Left kidney (tissue), 8 donors: ENCODE measurements around the gene LCORL. TPM values are rescaled to one million over a fixed set of nuclear protein-coding genes. Genes with fewer than 3 reads are reported as not detected.
"Not testable (repeated sequence)": the region's sequence is repeated elsewhere in the genome, so short reads cannot be mapped to it uniquely, and the experiment has no call there.

Source experiments
- DNase-seq: peaks from one replicate; pipeline ENCODE4 v3.0.0-alpha.2; 2013
- long read RNA-seq, 8 donors: transcript quantifications; one replicate each; lab custom pipeline, GENCODE V29; 2026
- polyA plus RNA-seq: library from polyadenylated mRNA; unstranded; fragments of 120-200 nt; gene quantifications from one replicate; pipeline ENCODE4 v1.2.1, GENCODE V29; 2013; ENCODE audit not compliant: insufficient read length

Gene LCORL
- 31.5 TPM for polyA plus RNA-seq
- long read RNA-seq, donor 1, full-length matches to known transcripts: 3 of 3 reads
- long read RNA-seq, donor 1, partial matches to known transcripts: 0 of 3 reads
- long read RNA-seq, donor 1, other reads (novel, unspliced or antisense): 0 of 3 reads
- long read RNA-seq, donor 2, full-length matches to known transcripts: 3 of 3 reads
- long read RNA-seq, donor 2, partial matches to known transcripts: 0 of 3 reads
- long read RNA-seq, donor 2, other reads (novel, unspliced or antisense): 0 of 3 reads
- long read RNA-seq, donor 3, full-length matches to known transcripts: 5 of 5 reads
- long read RNA-seq, donor 3, partial matches to known transcripts: 0 of 5 reads
- long read RNA-seq, donor 3, other reads (novel, unspliced or antisense): 0 of 5 reads
- long read RNA-seq, donor 4: 0 reads
- long read RNA-seq, donor 5, full-length matches to known transcripts: 2 of 2 reads
- long read RNA-seq, donor 5, partial matches to known transcripts: 0 of 2 reads
- long read RNA-seq, donor 5, other reads (novel, unspliced or antisense): 0 of 2 reads
- long read RNA-seq, donor 6, full-length matches to known transcripts: 4 of 4 reads
- long read RNA-seq, donor 6, partial matches to known transcripts: 0 of 4 reads
- long read RNA-seq, donor 6, other reads (novel, unspliced or antisense): 0 of 4 reads
- long read RNA-seq, donor 7, full-length matches to known transcripts: 4 of 4 reads
- long read RNA-seq, donor 7, partial matches to known transcripts: 0 of 4 reads
- long read RNA-seq, donor 7, other reads (novel, unspliced or antisense): 0 of 4 reads
- long read RNA-seq, donor 8, full-length matches to known transcripts: 1 of 1 reads
- long read RNA-seq, donor 8, partial matches to known transcripts: 0 of 1 reads
- long read RNA-seq, donor 8, other reads (novel, unspliced or antisense): 0 of 1 reads

DNA sequence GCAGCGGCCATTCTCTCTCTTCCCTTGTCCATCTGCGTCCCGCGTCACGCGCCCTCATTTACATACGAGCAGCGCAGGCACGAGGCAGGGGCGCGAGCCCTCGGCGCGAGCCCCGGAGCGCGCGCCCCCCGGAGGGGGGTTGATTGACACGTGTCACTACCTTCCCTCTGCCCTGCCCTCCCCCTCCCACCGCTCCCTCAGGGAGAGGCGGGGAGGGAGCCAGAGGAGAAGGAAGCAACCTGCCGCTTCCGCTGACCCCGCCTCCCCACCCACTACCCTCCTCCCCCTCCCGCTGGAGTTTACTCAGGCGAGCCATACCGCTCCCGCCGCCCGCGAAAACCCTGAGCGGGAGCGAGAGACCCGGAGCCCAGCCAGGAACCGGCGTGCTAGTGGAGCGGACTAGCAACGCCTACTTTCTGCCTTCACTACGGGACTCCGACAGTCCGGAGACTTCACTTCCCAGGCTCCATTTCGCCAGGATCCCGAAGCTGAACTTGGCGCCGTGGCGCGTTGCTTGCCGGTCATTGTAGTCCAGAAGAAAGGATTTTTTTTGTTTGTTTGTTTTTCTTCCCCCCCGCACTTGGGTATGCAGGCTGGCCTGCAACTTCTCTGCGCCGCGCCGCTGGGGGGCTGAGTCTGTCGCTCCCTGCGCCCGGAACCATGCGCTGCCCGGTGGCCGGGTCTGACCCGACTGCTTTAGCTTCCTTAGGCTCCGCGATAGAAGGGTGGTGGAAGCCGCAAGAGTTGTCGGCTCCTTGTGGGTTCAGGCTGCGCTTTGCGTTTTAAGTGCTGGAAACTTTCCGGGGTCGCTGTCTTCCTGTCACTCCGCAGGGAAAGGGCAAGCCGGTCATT, at the start of gene LCORL:
Gene LCORL (minus strand): TSS at position 36 of the 852 bp plus-strand sequence. CDS start 4 bp downstream, at position 32.
- peak; percentile 95 for DNase-seq

DNA sequence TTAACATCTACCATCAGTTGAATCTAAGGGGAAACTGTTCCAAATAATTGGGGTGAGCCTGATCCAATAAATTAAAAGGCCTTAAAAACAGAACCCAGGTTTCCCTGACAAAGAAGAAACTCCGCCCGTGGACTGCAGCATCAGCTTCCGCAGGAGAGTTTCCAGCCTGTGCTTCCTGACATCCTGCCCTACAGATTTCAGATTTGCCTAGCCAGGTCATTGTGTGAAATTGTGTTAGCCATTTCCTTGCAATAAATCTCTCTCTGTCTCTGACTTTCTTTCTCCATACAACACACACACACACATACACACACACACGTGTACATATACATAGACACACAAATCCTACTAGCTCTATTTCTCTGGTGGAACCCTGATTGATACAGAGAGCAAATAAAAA, 48.3 kb upstream of the LCORL start:
- DNase-seq: no peak

DNA sequence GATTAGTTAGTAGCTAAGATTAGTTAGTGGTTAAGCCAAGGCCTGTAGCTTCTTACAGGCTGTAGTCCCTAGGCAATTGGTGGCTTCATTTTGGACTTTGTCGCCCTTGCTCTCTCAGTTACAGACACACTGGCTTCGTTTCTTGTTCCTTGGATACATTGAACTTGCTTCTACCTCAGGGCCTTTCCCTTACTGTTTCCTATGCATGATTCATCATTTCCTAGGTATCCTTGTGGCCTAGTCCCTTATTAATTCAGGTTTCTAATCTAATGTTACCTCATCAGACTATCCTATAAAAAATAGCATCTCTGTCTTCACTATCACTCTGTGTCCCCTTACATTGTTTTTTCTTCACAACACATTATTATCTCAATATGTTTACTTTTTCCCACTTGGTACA, 45.5 kb upstream of the LCORL start:
- DNase-seq: no peak

DNA sequence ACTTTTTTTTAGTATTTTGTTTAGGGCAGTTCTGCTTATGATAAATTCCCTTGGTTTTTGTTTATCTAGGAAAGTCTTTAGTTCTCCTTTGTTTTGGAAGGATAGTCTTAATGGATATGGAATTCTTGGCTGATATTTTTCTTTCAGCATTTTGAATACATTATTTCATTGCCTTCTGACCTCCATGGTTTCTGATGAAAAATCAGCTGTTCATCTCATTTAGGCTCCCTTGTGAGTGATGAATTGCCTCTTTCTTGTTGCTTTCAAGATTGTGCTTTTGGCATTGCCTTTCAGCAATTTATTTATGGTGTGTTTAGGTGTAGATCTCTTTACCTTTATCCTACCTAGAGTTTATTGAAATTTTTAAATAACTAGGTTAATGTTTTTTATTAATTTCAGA, 41.5 kb upstream of the LCORL start:
- no peak for DNase-seq

DNA sequence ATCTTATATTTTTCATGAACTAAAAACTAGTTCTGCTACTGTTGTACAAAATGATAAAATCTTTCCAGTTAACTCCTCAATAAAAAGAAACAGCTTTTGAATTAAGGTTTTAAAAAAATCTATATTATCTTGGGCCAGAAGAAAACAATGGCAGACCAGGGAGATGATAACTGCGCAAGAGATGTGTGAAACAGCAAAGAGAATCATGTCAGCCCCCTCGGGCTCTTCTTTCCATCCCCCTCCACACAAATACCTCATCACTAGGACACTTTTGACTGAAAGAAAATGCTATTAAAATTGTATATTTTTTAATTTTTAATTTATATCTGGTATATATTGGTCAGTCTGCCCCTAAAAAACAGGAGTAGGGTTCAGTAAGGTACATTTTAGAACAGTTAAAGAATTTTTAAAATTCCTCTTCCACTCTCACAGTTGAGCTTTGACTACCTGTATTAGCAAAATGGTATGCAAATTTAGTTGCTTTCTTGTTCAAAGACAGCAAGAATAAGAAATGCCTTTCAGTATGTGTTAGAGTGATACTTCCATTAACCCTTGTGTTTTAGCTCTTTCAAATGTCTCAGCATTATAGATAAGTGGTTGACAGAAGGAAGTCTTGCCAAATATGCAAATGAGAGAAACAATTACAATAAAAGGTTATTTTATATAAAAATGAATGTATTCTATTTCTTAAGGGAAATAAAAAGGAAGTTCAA, 36.4 kb upstream of the LCORL start:
- DNase-seq: no peak

DNA sequence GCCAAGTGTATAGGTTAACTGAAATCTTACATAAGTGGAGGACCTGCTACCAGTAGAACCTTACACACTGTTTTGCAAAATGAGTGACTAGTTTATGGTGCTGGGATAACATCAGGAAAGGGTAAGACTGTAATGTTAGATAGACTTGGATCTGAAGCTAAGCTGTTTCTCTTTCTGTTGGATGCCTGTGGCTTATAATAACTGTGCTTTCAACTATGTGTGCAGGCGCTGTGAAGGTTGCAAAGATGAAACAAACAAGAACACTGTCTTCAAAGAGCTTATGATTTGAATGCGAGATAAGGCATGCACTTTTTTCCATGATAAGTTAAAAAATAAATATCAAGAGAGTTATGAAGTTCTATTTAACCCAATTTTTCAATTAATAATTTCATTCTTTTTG, 34.5 kb upstream of the LCORL start:
- no peak for DNase-seq

DNA sequence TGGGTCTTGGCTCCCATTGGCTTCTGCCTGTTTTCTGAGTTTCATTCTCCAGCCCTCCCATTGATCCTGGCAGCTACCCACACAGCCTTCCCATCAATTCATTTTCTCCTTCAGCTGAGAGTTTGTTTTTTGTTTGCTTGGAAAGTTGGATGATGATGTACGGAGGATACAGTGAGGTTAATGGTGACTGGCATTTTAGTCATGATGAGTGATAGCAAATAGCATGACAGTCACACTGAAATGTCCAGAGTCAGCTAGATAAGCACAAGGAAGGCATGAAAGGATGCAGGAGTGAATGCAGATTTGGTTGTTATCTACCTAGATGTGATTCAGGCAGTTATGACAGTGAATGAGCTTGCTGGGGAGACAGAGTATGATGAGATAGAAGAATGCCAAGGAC, 30.6 kb upstream of the LCORL start:
- no peak for DNase-seq

DNA sequence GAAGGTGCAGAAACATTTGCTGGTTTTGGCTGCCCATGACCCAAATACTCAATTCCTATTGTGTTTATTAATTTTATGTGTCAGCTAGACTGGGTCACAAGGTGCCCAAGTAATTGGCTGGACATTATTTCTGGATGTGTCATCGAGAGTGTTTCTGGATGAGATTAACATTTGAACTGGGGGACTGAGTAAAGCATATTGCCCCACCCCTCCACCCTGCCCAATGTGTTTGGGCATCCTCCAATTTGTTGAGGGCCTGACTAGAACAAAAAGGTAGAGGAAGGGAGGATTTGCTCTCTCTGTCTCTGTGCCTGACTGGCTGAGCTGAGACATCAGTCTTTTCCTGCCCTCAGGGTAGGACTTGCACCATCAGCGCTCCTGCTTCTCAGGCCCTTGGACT, 29.7 kb upstream of the LCORL start:
- no peak for DNase-seq

DNA sequence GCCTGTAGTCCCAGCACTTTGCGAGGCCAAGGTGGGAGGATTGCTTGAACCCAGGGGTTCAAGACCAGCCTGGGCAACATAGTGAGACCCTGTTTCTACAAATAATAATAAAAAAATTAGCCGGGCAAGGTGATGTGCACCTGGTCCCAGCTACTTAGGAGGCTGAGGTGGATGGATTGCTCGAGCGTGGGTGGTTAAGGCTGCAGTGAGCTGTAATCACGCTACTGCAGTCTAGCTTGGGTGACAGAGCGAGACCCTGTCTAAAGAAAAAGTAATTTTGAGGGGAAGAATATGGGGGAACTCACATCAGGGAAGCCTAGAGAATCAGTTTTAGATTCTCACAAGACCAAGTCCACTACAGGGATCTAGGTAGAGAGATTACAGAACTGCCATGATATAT, 28.9 kb upstream of the LCORL start:
- no peak for DNase-seq

DNA sequence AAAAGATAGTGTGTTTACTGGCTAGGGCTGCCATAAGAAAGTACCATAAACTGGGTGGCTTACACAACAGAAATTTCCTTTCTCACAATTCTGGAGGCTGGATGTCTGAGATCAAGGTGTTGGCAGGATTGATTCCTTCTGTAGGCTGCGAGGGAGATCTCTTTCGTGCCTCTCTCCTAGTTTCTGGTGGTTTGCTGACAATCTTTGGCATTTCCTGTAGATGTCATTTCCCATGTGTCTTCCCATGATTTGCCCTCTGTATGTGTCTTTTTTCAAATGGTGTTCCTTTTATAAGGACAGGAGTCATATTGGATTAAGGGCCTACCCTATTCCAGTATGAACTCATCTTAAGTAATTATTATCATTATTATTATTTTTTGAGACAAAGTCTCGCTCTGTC, 27.9 kb upstream of the LCORL start:
- DNase-seq: no peak

DNA sequence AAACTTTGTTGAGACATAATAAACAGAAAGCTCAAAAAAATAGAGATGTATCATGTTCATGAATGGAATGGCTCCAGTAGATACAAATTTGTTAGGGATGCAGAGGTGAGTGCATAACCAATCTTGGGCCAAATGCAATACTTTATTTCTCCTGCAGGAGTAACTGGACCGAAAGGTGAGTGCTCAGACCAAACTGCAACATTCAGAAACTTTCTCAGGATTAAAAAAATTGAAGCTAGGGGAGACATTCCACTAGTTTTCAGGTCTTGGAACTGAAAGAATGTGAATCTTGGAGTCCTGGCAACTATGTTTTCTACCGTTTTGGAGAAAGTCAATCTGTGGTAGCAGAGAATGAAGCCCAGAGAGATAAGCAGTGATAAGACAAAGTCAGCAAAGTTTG, 21.2 kb upstream of the LCORL start:
- DNase-seq: no peak

DNA sequence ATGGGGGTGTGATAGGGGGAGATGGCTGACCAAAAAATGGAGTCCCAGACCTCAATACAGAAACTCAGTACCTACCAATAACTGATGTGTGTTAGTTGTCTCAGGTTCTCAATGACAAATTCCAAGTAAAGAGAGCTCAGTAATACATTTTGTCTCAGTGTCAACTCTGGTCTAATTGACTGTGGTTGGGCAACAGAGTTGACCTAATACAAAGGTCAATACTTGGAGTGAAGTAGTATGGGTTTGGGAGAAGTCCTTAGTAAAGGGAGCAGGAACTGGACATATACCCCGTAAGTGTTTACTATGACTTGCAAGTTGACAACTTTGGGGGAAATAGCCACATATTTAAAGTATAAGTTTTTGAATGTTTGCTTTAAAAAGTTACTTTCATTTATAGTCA, 20.5 kb upstream of the LCORL start:
- DNase-seq: no peak

DNA sequence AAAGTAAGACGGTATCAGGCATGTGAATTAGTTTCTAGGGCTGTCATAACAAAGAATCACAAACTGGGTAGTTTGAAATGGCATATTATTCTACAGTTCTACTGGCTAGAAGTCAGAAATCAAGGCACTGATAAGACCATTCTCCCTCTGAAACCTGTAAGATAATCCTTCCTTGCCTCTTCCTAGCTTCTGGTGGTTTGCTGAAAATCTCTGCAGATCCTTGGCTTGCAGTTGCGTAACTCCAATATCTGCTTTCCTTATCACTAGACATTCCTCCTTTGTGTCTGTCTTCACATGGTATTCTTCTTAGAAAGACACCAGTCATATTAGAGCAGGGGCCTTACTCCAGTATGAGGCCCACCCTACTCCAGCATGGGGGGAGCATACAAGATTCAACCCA, 19.6 kb upstream of the LCORL start:
- DNase-seq: no peak

DNA sequence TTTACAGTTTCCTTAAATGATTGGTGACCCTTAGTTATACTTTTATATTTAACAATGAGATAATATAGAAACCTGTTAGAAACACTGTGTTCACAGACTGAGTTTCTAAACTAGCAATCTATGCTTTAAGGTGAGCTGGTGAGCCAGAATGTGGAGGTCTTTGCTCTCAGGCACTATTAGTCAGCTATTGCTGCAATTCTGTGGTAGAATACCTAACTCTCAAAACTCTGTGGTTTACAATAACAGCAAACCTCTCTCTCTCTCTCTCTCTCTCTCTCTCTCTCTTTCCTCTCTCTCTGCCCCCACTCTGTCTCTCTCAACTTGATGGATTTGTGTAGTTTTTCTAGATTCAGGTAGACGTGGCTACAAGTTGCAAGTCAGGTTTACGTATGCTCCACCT, 17.6 kb upstream of the LCORL start:
- DNase-seq: no peak

DNA sequence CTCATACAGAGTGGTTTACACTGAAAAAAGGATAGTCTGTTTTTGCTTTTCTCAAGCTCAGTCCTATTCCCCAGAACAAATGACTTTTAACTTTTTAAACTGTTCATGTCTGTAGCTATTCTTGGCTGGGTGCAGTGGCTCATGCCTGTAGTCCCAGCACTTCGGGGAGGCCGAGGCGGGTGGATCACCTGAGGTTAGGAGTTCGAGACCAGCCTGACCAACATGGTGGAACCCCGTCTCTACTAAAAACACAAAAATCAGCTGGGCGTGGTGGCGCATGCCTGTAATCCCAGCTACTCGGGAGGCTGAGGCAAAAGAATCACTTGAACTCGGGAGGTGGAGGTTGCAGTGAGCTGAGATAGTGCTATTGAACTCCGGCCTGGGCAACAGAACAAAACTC, 14.8 kb upstream of the LCORL start:
- DNase-seq: not testable (repeated sequence)

DNA sequence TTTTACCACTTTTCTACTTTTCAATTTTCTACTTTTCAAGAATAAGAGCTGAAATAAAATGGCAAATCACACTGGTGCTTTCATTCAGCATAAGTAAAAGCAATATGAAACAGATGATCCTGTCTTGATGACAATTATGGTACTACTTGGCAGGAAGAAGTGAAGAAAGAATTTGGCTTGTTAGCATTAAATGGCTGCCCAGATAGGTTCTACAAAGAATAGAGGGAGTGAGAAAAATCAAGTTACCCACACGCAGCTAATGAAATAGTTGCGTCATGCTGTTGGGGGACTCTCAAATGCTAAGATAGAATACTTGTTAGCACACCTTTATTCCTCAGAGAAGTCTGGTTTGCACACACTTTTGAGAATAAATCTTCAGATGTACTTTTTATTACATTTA, 12.5 kb upstream of the LCORL start:
- no peak for DNase-seq

DNA sequence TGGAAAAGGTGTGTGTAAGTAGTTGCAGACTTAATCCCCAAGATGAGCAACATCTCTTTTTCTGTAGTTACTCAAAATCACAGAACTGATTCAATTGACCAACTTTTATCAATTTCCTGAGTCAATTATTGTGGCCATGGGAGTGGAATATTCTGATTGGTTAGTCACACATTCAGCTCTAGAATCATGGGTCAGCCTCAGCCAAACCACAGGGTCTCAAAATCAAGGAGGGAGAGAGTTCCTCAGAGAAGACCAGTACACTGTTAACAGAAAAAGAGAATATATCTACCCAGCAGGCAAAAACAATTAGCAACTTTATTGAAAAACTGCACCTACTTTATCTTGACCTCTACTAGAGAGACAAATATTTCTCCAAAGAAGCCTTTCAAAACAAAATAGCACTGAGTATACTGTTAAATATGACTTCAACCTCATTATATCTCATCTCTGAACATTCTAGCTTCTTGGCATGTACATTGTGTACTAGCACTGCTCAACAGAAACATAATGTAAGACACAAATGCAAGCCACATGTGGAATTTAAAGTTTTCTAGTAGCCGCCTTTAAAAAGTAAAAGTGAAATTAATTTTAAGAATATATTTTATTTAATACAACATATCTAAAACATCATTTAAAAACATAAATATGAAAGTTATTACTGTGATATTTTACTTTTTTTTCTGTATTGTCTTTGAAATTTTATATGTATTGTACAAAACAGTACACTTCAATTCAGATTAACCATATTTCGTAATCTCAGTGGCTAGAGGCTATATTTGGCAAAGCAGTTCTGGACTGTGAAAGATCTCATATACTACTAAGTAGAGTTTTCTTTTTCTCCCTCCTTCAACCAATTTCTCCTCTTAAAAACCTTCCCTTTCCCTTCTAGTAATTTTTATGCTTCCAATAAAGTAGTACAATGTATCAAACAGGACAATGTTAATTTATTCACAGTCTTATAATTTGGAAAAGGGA, 11.8 kb upstream of the LCORL start:
- DNase-seq: no peak

DNA sequence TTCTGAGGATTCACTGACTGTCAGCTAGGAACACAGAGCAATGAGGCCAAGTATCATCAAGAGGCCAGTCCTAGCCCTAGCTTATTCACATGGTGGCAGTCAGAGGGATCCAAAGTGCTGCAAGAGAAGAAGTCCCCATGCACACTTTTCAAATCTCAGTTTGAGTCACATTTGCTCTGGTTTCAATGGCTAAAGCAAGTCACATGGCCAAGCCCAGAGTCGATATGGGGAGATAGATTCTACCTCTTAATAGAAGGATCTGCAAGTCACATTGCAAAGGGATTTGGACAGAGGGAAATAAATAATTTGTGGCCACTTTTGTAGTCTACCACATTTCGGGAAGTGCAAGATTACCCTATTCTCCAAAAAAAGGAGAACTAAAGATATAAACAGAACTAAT, 3.7 kb upstream of the LCORL start:
- no peak for DNase-seq

DNA sequence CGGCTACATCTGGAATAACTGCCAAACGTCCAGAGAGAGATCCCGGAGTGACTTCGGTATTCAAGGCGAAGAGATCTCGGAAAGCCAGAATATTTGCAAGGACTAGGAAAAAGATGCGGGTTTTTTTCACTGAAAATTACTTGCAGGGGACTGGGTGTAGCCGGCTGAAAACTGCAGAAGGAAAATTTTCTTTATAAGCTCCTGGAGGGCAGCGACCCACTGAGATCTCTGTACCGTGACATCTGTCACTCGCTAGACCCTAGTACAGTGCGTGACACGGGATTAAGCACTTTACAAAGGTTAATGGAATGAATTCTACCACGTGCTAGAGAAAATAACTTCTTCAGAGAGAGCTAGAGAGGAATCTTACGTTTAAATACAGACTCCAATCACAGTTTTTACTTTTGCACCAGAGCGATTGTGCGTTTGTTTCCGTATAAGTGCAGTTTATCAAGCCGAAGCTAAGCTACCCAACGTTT, 1.1 kb upstream of the LCORL start:
- no peak for DNase-seq

DNA sequence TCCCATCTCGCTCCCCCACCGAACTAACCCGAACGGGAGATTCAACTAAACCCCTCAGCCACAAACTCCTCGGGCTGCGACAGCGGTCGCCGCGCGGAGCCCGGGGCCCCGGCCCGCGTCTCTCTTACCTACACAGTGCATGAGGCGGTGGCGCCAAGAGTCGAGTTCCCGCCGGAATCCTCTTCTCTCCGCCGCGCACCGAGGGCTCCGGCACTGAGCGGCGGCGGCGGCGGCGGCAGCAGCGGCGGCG, 160 bp downstream of the LCORL start:
- DNase-seq: no peak
